ENCODE data around the gene DOCK1. TPM values are rescaled to one million over a fixed set of nuclear protein-coding genes. Genes with fewer than 3 reads are reported as not detected.

Gene DOCK1
- total RNA-seq, 2 donors from 2014 or later = 72.4 to 89.3 TPM

DNA sequence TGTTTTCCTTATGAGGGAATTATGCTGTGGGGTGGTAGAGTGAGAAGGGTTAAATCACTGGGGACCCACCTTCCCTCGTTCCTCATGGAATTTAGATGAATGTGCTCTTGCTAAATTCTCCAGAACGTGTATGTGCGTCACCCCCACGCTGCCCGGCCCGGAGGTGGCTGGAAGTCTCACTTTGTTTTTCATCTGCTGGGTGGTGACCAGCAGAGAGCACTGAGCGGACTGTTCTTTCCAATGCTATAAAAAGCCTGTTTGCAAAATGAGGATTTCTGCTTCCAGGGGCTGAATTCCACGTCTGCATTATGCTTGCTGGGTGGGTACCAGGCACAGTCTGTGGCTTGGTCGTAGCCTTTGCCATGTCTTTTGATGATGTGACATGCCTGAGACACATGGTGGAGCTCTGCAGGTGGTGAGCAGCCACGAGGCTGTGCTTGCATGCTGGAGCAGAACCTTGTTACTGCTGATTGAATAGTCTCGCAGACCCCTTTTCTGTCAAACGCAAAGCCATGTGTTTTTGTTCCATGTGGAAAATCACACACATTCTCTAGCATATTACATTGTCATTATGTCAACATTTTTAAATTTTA lies 323.1 kb downstream of the DOCK1 start:
- no peak for DNase-seq
- Histone ChIP-seq H3K4me1 (ENCODE audit: control insufficient read depth, insufficient read depth, low read length) (no peaks in the 10 kb centered on the region), H3K9ac (ENCODE audit: extremely low read depth, low read length, poor library complexity, severe bottlenecking) (no peak overlapping the region), H3K27ac (ENCODE audit: low read depth, low read length) (no peak overlapping the region), H3K27me3 (ENCODE audit: control insufficient read depth, insufficient read depth, low read length, poor library complexity, severe bottlenecking) (no peaks in the 10 kb centered on the region), H3K4me3 (ENCODE audit: low read length) (no peak overlapping the region), H3K9me3 (ENCODE audit: control insufficient read depth, low read length) (no peaks in the 10 kb centered on the region), H3K36me3 (ENCODE audit: control insufficient read depth, insufficient read depth, low read length) (no peaks in the 10 kb centered on the region)
- Mint-ChIP-seq H3K36me3 (ENCODE audit: low read depth) (peaks cover 7% of the 10 kb centered on the region), H3K4me3 (no peak overlapping the region), H3K9me3 (no peaks in the 10 kb centered on the region), H3K27me3 (ENCODE audit: insufficient read depth) (no peaks in the 10 kb centered on the region), H3K4me1 (no peaks in the 10 kb centered on the region), H3K27ac (no peak overlapping the region)
- WGBS, 2 experiments (ENCODE audit: insufficient coverage in 1 of 2, insufficient read length in 1 of 2) = 79 to 86% methylated on average over 10 to 12 of the region's 12 CpGs
- TF ChIP-seq, protein P1, sequence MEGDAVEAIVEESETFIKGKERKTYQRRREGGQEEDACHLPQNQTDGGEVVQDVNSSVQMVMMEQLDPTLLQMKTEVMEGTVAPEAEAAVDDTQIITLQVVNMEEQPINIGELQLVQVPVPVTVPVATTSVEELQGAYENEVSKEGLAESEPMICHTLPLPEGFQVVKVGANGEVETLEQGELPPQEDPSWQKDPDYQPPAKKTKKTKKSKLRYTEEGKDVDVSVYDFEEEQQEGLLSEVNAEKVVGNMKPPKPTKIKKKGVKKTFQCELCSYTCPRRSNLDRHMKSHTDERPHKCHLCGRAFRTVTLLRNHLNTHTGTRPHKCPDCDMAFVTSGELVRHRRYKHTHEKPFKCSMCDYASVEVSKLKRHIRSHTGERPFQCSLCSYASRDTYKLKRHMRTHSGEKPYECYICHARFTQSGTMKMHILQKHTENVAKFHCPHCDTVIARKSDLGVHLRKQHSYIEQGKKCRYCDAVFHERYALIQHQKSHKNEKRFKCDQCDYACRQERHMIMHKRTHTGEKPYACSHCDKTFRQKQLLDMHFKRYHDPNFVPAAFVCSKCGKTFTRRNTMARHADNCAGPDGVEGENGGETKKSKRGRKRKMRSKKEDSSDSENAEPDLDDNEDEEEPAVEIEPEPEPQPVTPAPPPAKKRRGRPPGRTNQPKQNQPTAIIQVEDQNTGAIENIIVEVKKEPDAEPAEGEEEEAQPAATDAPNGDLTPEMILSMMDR (conservative IDR thresholded peaks at IDR 0.05) = no peak

- DNase-seq = no peak
- Histone ChIP-seq H3K36me3 (ENCODE audit: control insufficient read depth, insufficient read depth, low read length) (no peaks in the 10 kb centered on the region), H3K9ac (ENCODE audit: extremely low read depth, low read length, poor library complexity, severe bottlenecking) (no peak overlapping the region), H3K9me3 (ENCODE audit: control insufficient read depth, low read length) (no peaks in the 10 kb centered on the region), H3K4me1 (ENCODE audit: control insufficient read depth, insufficient read depth, low read length) (no peaks in the 10 kb centered on the region), H3K27me3 (ENCODE audit: control insufficient read depth, insufficient read depth, low read length, poor library complexity, severe bottlenecking) (no peaks in the 10 kb centered on the region), H3K4me3 (ENCODE audit: low read length) (no peak overlapping the region), H3K27ac (ENCODE audit: low read depth, low read length) (no peak overlapping the region)
- no peak overlapping the region for H3K4me3 Mint-ChIP-seq
- H3K9me3 Mint-ChIP-seq = no peaks in the 10 kb centered on the region
- 89% methylated on average over 1 of the region's 1 CpG; no CpG with 5 or more reads in 1 of the 2 experiments for WGBS, 2 experiments (ENCODE audit: insufficient coverage in 1 of 2, insufficient read length in 1 of 2)
- H3K27ac Mint-ChIP-seq = no peak overlapping the region
- no peaks in the 10 kb centered on the region for H3K4me1 Mint-ChIP-seq
- no peaks in the 10 kb centered on the region for H3K27me3 Mint-ChIP-seq (ENCODE audit: insufficient read depth)
- no peaks in the 10 kb centered on the region for H3K36me3 Mint-ChIP-seq (ENCODE audit: low read depth)
- TF ChIP-seq, protein P1 (conservative IDR thresholded peaks at IDR 0.05) = no peak
Observed at GRCh38 chr10:127234306-127234800, 329.1 kb downstream of the DOCK1 start.

DNA sequence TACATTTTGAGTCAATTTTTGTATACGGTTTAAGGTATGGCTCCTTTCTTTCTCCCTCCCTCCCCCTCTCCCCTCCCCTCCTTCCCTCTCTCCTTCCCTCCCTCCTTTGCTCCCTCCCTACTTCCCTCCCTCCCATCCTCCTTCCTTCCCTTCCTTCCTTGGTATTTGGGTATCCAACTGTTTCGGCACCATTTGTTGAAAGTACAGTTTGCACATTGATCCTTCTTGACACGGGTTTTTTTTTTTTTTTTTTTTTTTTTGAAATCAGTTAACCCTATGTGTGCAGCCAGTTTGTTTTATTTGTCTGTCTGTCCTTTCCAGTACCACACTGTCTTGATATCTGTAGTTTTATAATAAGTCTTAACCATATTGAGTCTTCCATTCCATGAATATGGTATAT lies 331.0 kb downstream of the DOCK1 start:
- Histone ChIP-seq H3K9ac (ENCODE audit: extremely low read depth, low read length, poor library complexity, severe bottlenecking) (no peak overlapping the region), H3K36me3 (ENCODE audit: control insufficient read depth, insufficient read depth, low read length) (no peaks in the 10 kb centered on the region), H3K4me3 (ENCODE audit: low read length) (no peak overlapping the region), H3K4me1 (ENCODE audit: control insufficient read depth, insufficient read depth, low read length) (no peaks in the 10 kb centered on the region), H3K9me3 (ENCODE audit: control insufficient read depth, low read length) (no peaks in the 10 kb centered on the region), H3K27me3 (ENCODE audit: control insufficient read depth, insufficient read depth, low read length, poor library complexity, severe bottlenecking) (no peaks in the 10 kb centered on the region), H3K27ac (ENCODE audit: low read depth, low read length) (no peak overlapping the region)
- no peaks in the 10 kb centered on the region for H3K36me3 Mint-ChIP-seq (ENCODE audit: low read depth)
- 82 to 100% methylated on average over 1 to 3 of the region's 3 CpGs for WGBS, 2 experiments (ENCODE audit: insufficient coverage in 1 of 2, insufficient read length in 1 of 2)
- DNase-seq = no peak
- no peak overlapping the region for H3K4me3 Mint-ChIP-seq
- no peak overlapping the region for H3K27ac Mint-ChIP-seq
- TF ChIP-seq, protein P1 (conservative IDR thresholded peaks at IDR 0.05) = no peak
- no peaks in the 10 kb centered on the region for H3K4me1 Mint-ChIP-seq
- H3K9me3 Mint-ChIP-seq = no peaks in the 10 kb centered on the region
- no peaks in the 10 kb centered on the region for H3K27me3 Mint-ChIP-seq (ENCODE audit: insufficient read depth)

Measured in endodermal cell (in vitro differentiated cells).